GM21381 (cell line): ENCODE data around the gene XAGE1A.
"Not testable (repeated sequence)": the region's sequence is repeated elsewhere in the genome, so short reads cannot be mapped to it uniquely, and the experiment has no call there.

Source experiments
- ATAC-seq: cut with Tn5 transposase; IDR thresholded peaks from one replicate; pipeline ENCODE4 v1.9.1; 2021; ENCODE audit warnings: mild to moderate bottlenecking, moderate library complexity; ENCODE audit not compliant: unreplicated experiment

XAGE1A gene, protein sequence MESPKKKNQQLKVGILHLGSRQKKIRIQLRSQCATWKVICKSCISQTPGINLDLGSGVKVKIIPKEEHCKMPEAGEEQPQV

GRCh38 chrX:52495545-52496418, at the start of gene XAGE1A:
TSS of gene XAGE1A (plus strand) at chrX:52495808. CDS start at chrX:52497362, 1,554 bp downstream.
- not testable (repeated sequence) for ATAC-seq

GRCh38 chrX:52452031-52452430, 43.6 kb upstream of the XAGE1A start:
- not testable (repeated sequence) for ATAC-seq

DNA sequence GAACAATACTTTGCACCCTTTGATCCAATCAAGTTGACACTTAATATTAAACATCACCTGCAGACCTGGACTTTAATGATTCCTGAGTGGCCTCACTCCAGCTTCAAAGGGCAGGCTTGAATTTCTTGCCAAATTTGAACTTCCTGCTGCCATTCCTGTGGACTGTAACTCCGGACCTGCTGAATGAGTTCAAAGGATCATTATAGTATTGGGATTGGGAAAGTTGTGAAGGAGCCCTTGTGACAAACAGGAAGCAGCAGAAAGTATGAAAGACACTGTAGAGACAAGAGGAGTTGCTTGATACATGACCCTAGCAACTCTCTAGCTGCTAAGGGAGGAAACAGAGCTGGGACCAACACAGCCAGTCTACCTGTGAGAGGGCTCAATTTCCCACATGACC, 24.3 kb upstream of the XAGE1A start:
- ATAC-seq = not testable (repeated sequence)

DNA sequence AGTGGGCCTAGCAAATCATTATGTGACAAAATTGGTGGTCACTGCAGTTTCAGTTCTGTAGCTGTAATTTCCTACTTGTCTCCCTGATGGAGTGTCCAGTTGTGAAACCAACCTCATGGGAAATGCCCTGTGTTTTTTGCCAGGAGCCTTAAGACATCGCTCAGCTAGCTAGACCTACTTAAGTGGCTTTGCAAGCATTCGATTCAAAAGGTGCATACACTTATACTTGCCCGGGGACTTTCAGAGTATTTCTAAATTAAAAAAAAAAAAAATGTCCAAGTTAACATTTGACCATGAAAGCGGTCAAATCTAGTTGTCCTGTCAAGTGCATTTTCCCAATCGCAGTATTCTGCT, 788 bp downstream of the XAGE1A start:
- ATAC-seq = not testable (repeated sequence)

GRCh38 chrX:52501362-52501761, 5.8 kb downstream of the XAGE1A start:
- not testable (repeated sequence) for ATAC-seq

DNA sequence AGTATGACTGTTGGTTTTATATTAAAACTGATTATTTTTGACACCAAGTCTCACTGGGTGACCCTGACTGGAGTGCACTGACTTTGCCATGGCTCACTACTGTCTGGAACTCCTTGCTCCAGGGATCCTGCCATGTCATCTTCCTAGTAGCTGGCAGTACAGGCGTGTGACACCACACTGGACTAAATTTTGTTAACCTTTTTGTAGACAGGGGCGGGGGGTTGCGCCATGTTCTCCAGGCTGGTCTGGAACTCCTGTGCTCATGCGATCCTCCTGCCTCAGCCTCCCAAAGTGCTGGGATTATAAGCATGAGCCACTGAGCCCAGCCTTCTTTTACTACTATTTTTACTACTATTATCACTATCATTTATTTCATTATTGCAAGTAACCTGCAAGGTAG, 8.9 kb downstream of the XAGE1A start:
- ATAC-seq = no peak

GRCh38 chrX:52507331-52507730, 11.7 kb downstream of the XAGE1A start:
- ATAC-seq = no peak

DNA sequence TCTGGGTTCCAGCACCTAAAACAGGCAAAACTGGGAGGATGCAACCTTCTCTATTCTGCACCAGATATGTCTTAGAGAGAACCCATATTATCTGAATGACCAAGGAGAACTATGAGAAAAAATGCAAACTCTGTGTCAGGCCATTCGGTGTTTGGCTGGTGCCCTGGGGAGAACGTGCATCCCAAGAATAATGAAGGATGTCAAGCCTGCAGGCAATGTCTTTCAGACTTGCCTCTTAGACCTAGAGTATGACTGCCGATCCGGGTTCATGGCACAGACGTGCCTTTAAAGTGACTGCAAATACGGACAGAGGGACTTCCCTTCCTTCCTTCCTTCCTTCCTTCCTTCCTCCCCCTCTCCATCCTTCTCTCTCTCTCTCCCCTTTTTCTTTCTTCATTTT, 14.3 kb downstream of the XAGE1A start:
- ATAC-seq = no peak

GRCh38 chrX:52511126-52511525, 15.5 kb downstream of the XAGE1A start:
- not testable (repeated sequence) for ATAC-seq

DNA sequence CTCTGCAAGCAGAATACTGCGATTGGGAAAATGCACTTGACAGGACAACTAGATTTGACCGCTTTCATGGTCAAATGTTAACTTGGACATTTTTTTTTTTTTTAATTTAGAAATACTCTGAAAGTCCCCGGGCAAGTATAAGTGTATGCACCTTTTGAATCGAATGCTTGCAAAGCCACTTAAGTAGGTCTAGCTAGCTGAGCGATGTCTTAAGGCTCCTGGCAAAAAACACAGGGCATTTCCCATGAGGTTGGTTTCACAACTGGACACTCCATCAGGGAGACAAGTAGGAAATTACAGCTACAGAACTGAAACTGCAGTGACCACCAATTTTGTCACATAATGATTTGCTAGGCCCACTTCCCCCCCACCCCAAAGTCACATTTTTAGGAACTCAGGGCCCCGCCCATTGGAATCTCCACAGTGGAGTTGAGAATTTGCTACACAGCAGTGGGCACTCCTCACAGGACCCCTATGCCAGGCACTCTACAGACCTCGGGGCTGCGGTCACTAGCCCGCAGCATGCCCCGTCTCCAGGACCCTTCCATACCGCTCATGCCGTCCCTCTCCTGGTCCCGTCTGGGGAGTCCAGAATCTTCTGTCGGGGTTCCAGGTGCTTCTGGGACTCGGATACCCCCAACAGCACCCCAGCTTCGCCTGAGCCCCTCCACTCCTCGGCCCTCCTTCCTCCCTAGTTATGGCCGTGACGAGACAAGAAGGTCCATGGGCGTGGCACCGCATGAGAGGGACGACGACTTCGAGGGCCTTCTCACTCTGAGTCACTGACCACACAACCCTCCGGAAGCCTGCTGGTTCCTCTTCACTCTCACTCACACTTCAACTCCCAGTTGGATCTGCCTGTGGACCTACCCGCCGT, 20.7 kb downstream of the XAGE1A start:
- not testable (repeated sequence) for ATAC-seq

DNA sequence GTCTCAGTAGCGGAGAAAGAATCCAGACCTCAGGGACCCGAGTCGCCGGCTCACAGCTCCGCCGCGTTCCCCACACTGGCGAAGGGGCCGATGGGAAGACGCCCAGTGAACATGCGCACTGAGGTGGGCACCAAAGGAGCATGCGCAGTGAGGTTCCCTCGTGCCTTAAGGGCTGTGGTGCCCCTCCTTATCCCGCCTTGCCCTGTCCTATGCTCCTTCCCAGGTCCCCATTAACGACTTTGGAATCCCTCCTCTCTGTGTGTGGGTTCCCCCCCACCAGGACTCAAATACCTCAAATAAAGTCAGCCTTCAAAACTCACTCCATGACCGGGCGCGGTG, 21.3 kb downstream of the XAGE1A start, which contains the start of gene XAGE1B:
Gene XAGE1B, minus strand, starts transcription at position 77 of the 339 bp plus-strand sequence. CDS start 1,536 bp downstream, outside the sequence.
- ATAC-seq = not testable (repeated sequence)

GRCh38 chrX:52541051-52541450, 45.4 kb downstream of the XAGE1A start:
- ATAC-seq = not testable (repeated sequence)

- ATAC-seq = no peak
Measured at GRCh38 chrX:52542311-52542710, 46.7 kb downstream of the XAGE1A start.

- no peak for ATAC-seq
Measured at GRCh38 chrX:52544147-52544840, 48.7 kb downstream of the XAGE1A start.

DNA sequence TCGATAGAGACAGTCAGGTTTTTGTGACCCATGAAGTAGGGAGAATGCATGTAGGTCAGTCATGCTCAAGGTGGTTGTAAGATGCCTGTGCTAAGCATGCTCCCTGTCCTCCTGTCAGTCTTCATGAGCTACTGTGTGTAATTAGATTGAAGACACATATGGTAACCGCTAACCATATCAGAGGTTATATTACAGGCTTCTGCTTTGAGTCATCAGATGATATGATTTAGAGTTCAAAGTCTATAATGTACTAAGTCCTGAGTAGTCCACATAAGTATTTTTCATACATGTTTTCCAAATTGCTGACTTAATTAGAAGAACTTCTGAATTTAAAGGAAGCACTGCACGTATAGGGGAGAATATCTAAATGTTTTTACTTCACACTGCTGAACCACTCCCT, 53.2 kb downstream of the XAGE1A start:
- ATAC-seq = not testable (repeated sequence)
